GM18499 (cell line): ENCODE results near the gene MYOM3.
"Not testable (repeated sequence)": the region's sequence is repeated elsewhere in the genome, so short reads cannot be mapped to it uniquely, and the experiment has no call there.

Experiments used
- ATAC-seq: cut with Tn5 transposase; IDR thresholded peaks from one replicate; pipeline ENCODE4 v1.9.1; 2021; ENCODE audit warnings: moderate number of reproducible peaks; ENCODE audit not compliant: insufficient read depth, unreplicated experiment

Gene MYOM3

GRCh38 chr1:24012878-24013277 lies 99.1 kb downstream of the MYOM3 start:
- not testable (repeated sequence) for ATAC-seq

GRCh38 chr1:24010650-24011049 lies 101.3 kb downstream of the MYOM3 start:
- no peak for ATAC-seq

GRCh38 chr1:24009406-24009805 lies 102.5 kb downstream of the MYOM3 start:
- no peak for ATAC-seq

- not testable (repeated sequence) for ATAC-seq
These were observed 103.3 kb downstream of the MYOM3 start for GRCh38 chr1:24008574-24009184.

- ATAC-seq, result no peak
These were observed 104.9 kb downstream of the MYOM3 start for GRCh38 chr1:24007079-24007478.
